Measurements from ENCODE around the gene CLSTN2.

DNA sequence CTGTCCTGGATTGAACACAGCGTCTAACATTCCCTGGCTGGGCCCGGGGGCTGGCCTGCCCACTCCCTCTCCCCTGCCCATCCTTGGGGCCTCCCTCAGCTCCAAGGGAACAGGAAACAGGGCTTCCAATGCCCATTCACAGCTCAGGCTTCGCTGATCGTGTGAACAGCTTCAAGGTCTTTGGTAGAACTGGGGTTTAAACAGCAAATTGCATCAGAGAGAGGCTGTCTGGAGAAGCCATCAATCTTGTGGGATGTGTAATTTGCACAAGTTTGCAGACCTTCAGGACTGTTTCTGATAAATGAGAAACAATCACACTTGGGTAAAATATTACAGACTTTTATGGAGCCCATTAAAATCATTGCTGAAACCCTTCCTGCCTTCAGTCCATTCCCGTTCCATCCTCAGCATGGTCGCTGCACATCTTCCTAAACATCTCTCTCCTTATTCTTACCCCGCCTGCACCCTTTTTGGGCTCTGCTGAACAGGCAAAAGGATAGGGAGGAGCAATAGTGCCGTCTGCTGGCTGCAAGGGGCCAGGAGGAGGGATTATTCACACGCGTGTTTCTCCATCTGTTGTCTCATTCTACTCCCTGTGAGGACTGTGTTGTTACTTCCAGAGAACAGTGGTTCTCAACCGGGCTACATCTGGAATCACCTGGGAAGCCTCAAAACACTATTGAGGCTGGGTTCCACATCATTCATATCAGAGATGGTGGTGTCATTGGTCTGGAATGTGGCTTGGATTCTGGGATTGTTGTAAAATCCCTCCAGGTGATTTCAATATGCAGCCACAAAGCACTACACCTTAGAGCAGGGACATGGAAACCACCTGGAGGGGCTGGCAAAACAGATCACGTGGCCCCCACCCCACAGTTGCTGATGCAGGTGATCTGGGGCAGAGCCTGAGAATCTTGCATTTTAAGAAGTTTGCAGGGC, 116.3 kb downstream of the CLSTN2 start:
- TF ChIP-seq, protein P1, sequence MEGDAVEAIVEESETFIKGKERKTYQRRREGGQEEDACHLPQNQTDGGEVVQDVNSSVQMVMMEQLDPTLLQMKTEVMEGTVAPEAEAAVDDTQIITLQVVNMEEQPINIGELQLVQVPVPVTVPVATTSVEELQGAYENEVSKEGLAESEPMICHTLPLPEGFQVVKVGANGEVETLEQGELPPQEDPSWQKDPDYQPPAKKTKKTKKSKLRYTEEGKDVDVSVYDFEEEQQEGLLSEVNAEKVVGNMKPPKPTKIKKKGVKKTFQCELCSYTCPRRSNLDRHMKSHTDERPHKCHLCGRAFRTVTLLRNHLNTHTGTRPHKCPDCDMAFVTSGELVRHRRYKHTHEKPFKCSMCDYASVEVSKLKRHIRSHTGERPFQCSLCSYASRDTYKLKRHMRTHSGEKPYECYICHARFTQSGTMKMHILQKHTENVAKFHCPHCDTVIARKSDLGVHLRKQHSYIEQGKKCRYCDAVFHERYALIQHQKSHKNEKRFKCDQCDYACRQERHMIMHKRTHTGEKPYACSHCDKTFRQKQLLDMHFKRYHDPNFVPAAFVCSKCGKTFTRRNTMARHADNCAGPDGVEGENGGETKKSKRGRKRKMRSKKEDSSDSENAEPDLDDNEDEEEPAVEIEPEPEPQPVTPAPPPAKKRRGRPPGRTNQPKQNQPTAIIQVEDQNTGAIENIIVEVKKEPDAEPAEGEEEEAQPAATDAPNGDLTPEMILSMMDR (IDR thresholded peaks at IDR 0.05 in 8 of 11, conservative IDR thresholded peaks at IDR 0.05 in 3 of 11): no peak
- TF ChIP-seq POLR2A (IDR thresholded peaks at IDR 0.05): no peak
- no peak for TF ChIP-seq POLR2AphosphoS5 (IDR thresholded peaks at IDR 0.05)
